HCT116 (cell line): ENCODE data around the gene TEX29. TPM values are rescaled to one million over a fixed set of nuclear protein-coding genes. Genes with fewer than 3 reads are reported as not detected.

Experiments
- ATAC-seq: fragments of 200-7000 bp; cut with Tn5 transposase; 2 replicates; pipeline ENCODE4 v1.9.1; 2020; ENCODE audit warnings: mild to moderate bottlenecking, moderate library complexity
- BruUV-seq: library from RNA; stranded (reverse); fragments of 400-500 nt; replicated peaks from 2 replicates; lab custom pipeline; 2021; lab: Mats Ljungman, UMichigan
- CTCF ChIA-PET: fragments of 300-600 bp; sonication (Branson Sonifier 250); formaldehyde crosslinking; loops from one replicate; lab custom pipeline; 2021; ENCODE audit warnings: antibody characterized with exemption; lab: Charles Lee
- POLR2A ChIA-PET: fragments of 300-600, 350-600 bp; sonication (Branson Sonifier 250); formaldehyde crosslinking; loops from one replicate; lab custom pipeline; 2021; ENCODE audit warnings: antibody characterized with exemption; lab: Charles Lee
- RAD21 ChIA-PET, 2 experiments: fragments of 300-600 bp; sonication (Branson Sonifier 250); formaldehyde crosslinking; loops; one replicate each; lab custom pipeline; 2023; ENCODE audit warnings: low total read pairs in 2 of 2; ENCODE audit not compliant: uncharacterized antibody in 2 of 2, unreplicated experiment in 2 of 2, low non-redundant PET in 1 of 2; lab: Charles Lee
- DNase-seq: peaks from one replicate; pipeline ENCODE4 v3.0.0-alpha.2; 2010; ENCODE audit warnings: low read depth, low spot score
- H2AFZ ChIP-seq: fragments of 200-600 bp; shearing (Covaris generic), sonication (generic); 2 replicates; pipeline ENCODE4 v1.6.1; 2017; ENCODE audit warnings: low read depth, mixed run types, mixed read lengths, antibody characterized with exemption, low read length; ENCODE audit not compliant: poor library complexity, severe bottlenecking
- H3K27ac ChIP-seq: 2 replicates; pipeline ENCODE4 v1.5.1; 2012; ENCODE audit warnings: low read depth, low read length
- H3K27me3 ChIP-seq: fragments of 200-600 bp; sonication (generic); 2 replicates; pipeline ENCODE4 v1.6.1; 2016; ENCODE audit warnings: mixed run types, low read length, mixed read lengths; ENCODE audit not compliant: insufficient read depth
- H3K36me3 ChIP-seq, 2 experiments: fragments of 200-500 bp in 1 of 2; fragments of 200-600 bp in 1 of 2; sonication (Bioruptor generic) in 1 of 2; sonication (generic) in 1 of 2; 2 replicates each; pipeline versions ENCODE4 v1.5.1 to v1.6.1; 2014 to 2016; ENCODE audit warnings: low read length in 2 of 2, inconsistent platforms in 1 of 2, mixed read lengths in 1 of 2, mixed run types in 1 of 2; ENCODE audit not compliant: insufficient read depth in 2 of 2, control insufficient read depth in 1 of 2
- H3K4me1 ChIP-seq, 2 experiments: fragments of 200-600 bp in 1 of 2; sonication (generic) in 1 of 2; 2 replicates each; pipeline versions ENCODE4 v1.5.1 to v1.6.1; 2012 to 2017; ENCODE audit warnings: low read length in 2 of 2, inconsistent platforms in 1 of 2, mild to moderate bottlenecking in 1 of 2, mixed read lengths in 1 of 2, mixed run types in 1 of 2, moderate library complexity in 1 of 2; ENCODE audit not compliant: insufficient read depth in 2 of 2, control insufficient read depth in 1 of 2
- H3K4me2 ChIP-seq: fragments of 200-600 bp; sonication (generic); 2 replicates; pipeline ENCODE4 v1.6.1; 2017; ENCODE audit warnings: mixed run types, low read length, mixed read lengths
- H3K4me3 ChIP-seq, 2 experiments: fragments of 200-600 bp in 1 of 2; sonication (generic) in 1 of 2; replicated peaks in 1 of 2; 2 replicates each; pipeline ENCODE4 v1.5.1; 2011 to 2016; ENCODE audit warnings: low read length in 2 of 2, control low read depth in 1 of 2, low read depth in 1 of 2, mild to moderate bottlenecking in 1 of 2, mixed read lengths in 1 of 2, mixed run types in 1 of 2
- H3K79me2 ChIP-seq: fragments of 200-600 bp; sonication (generic); 2 replicates; pipeline ENCODE4 v1.6.1; 2017; ENCODE audit warnings: mild to moderate bottlenecking, mixed run types, low read length, moderate library complexity, mixed read lengths; ENCODE audit not compliant: insufficient read depth
- H3K9ac ChIP-seq: fragments of 200-600 bp; sonication (generic); 2 replicates; pipeline ENCODE4 v1.6.1; 2016; ENCODE audit warnings: low read length, mixed read lengths
- H3K9me2 ChIP-seq: fragments of 200-600 bp; sonication (generic), shearing (Covaris generic); 2 replicates; pipeline ENCODE4 v1.6.1; 2017; ENCODE audit warnings: mixed run types, mild to moderate bottlenecking, moderate library complexity; ENCODE audit not compliant: insufficient read depth
- H3K9me3 ChIP-seq, 2 experiments: fragments of 200-500 bp in 1 of 2; fragments of 200-600 bp in 1 of 2; sonication (Bioruptor generic) in 1 of 2; sonication (generic) in 1 of 2; 2 replicates each; pipeline ENCODE4 v1.6.1; 2014 to 2017; ENCODE audit warnings: low read length in 2 of 2, mixed read lengths in 2 of 2, inconsistent platforms in 1 of 2, low read depth in 1 of 2, mild to moderate bottlenecking in 1 of 2, mixed run types in 1 of 2, moderate library complexity in 1 of 2; ENCODE audit not compliant: control insufficient read depth in 1 of 2, insufficient read depth in 1 of 2
- H4K20me1 ChIP-seq: fragments of 200-600 bp; sonication (generic), shearing (Covaris generic); 2 replicates; pipeline ENCODE4 v1.6.1; 2017; ENCODE audit warnings: mixed run types, mild to moderate bottlenecking, moderate library complexity; ENCODE audit not compliant: insufficient read depth
- EZH2phosphoT487 ChIP-seq: fragments of 200-600 bp; IDR thresholded peaks from 2 replicates; pipeline ENCODE4 v1.6.1; 2018; ENCODE audit warnings: antibody characterized with exemption, borderline replicate concordance
- POLR2AphosphoS5 ChIP-seq: IDR thresholded peaks from 2 replicates; pipeline ENCODE4 v1.6.1; 2011; ENCODE audit warnings: mild to moderate bottlenecking, low read depth, low read length, moderate library complexity
- SRF ChIP-seq: IDR thresholded peaks from 2 replicates; pipeline ENCODE4 v1.6.1; 2012; ENCODE audit warnings: low read depth
- ZBTB33 ChIP-seq: IDR thresholded peaks from 2 replicates; pipeline ENCODE4 v1.6.1; 2011; ENCODE audit warnings: mild to moderate bottlenecking, low read length, moderate library complexity; ENCODE audit not compliant: insufficient replicate concordance; ENCODE audit errors: extremely low read depth
- intact Hi-C: fragments of 100-400 bp; cut with micrococcal nuclease; formaldehyde crosslinking; loops from 2 replicates; pipeline ENCODE4 v1.10.0; 2022
- total RNA-seq: library from RNA; stranded (reverse); gene quantifications from one replicate; pipeline ENCODE4 v1.2.1, GENCODE V29; 2021; ENCODE audit not compliant: unreplicated experiment

The TEX29 gene
- total RNA-seq, 1 experiment from 2014 or later: not detected

GRCh38 chr13:111393221-111393790 lies 72.9 kb downstream of the TEX29 start:
- Histone ChIP-seq H3K9me2 (no peaks in the 10 kb centered on the region), H3K27me3 (no peaks in the 10 kb centered on the region), H3K9me3 (no peaks in the 10 kb centered on the region), H3K4me1 (no peaks in the 10 kb centered on the region), H3K4me2 (no peak overlapping the region), H2AFZ (no peak overlapping the region), H4K20me1 (no peaks in the 10 kb centered on the region), H3K36me3 (no peaks in the 10 kb centered on the region), H3K9ac (no peak overlapping the region), H3K79me2 (no peaks in the 10 kb centered on the region), H3K27ac (no peak overlapping the region), H3K4me3 (no peak overlapping the region)
- intact Hi-C loops: no loop called here
- no peak for ATAC-seq
- RAD21 ChIA-PET: no interaction called here
- POLR2A ChIA-PET: no interaction called here
- no peak for TF ChIP-seq EZH2phosphoT487
- TF ChIP-seq SRF: no peak
- no peak for TF ChIP-seq POLR2AphosphoS5
- no peak for TF ChIP-seq ZBTB33
- no TSS peak for BruUV-seq
- CTCF ChIA-PET: no interaction called here
- no peak for DNase-seq

Other genes starting within 250 kb of the TEX29 start
- 46.2 TPM for gene ARHGEF7, start 205.3 kb upstream of the TEX29 start, total RNA-seq